Testis (tissue), 3 donors: ENCODE results near the gene SLN. TPM values are rescaled to one million over a fixed set of nuclear protein-coding genes. Genes with fewer than 3 reads are reported as not detected.
A peak's percentile ranks its signal among the peaks of the same experiment; 100 is the strongest.

Experiments
- DNase-seq: peaks from one replicate; pipeline ENCODE4 v3.0.0-alpha.2; 2019
- H3K27ac ChIP-seq, 2 donors: fragments of 200-600 bp; sonication (generic); one replicate each; pipeline ENCODE4 v1.5.1; 2019
- H3K27me3 ChIP-seq: fragments of 200-600 bp; sonication (generic); one replicate; pipeline ENCODE4 v1.5.1; 2019
- H3K36me3 ChIP-seq: fragments of 200-600 bp; sonication (generic); one replicate; pipeline ENCODE4 v1.5.1; 2017; ENCODE audit warnings: low read depth; ENCODE audit errors: missing control alignments
- H3K4me1 ChIP-seq: fragments of 200-600 bp; sonication (generic); one replicate; pipeline ENCODE4 v1.5.1; 2019
- H3K4me3 ChIP-seq, 2 donors: fragments of 200-600 bp; sonication (generic); one replicate each; pipeline ENCODE4 v1.5.1; 2017 to 2019
- H3K9me3 ChIP-seq: fragments of 200-600 bp; sonication (generic); one replicate; pipeline ENCODE4 v1.5.1; 2017
- CTCF ChIP-seq, 3 experiments: fragments of 450-650 bp in 2 of 3; fragments of 200-600 bp in 1 of 3; sonication (generic) in 1 of 3; IDR thresholded peaks; one replicate each; pipeline ENCODE4 v1.5.1; 2016 to 2019; ENCODE audit warnings: antibody characterized with exemption in 3 of 3, mild to moderate bottlenecking in 2 of 3, moderate library complexity in 1 of 3
- POLR2A ChIP-seq: fragments of 450-650 bp; IDR thresholded peaks from one replicate; pipeline ENCODE4 v1.6.1; 2017; ENCODE audit warnings: antibody characterized with exemption, mild to moderate bottlenecking, moderate library complexity
- WGBS, 2 donors: methylation state at CpG; one replicate each; pipeline ENCODE4 v1.1.5; 2018; 5-methylcytosine and 5-hydroxymethylcytosine counted together
- intact Hi-C: fragments of 100-400 bp; cut with DNase I; formaldehyde crosslinking; loops from one replicate; pipeline ENCODE4 v1.15.1; 2023; ENCODE audit warnings: low total_unique reads
- polyA plus RNA-seq: library from polyadenylated mRNA; stranded (reverse); fragments of 350-450 nt; fragmentation: Illumina TruSeq; extraction: RNeasy Lipid Tissue Mini Kit (QIAGEN cat#74804); gene quantifications from one replicate; pipeline ENCODE4 v1.2.3, GENCODE V29; 2014; ENCODE audit warnings: low read depth, low replicate concordance; ENCODE audit not compliant: insufficient read depth
- total RNA-seq, 2 donors: library from RNA; depleted of rRNA; stranded (reverse); fragments of >200 nt; gene quantifications; one replicate each; pipeline ENCODE4 v1.2.3, GENCODE V29; 2016

Gene SLN
- total and polyA plus RNA-seq, 3 donors from 2014 or later, result 31.6 TPM; not detected in 2

GRCh38 chr11:107743191-107743590, 31.3 kb upstream of the SLN start:
- WGBS, 2 donors, result 24 to 32% methylated on average over 3 of the region's 3 CpGs
- no peak overlapping the region for H3K4me3 ChIP-seq
- H3K4me1 ChIP-seq, result no peaks in the 10 kb centered on the region
- intact Hi-C loops, result no loop called here
- H3K27ac ChIP-seq, result no peak overlapping the region
- DNase-seq, result no peak
- no peaks in the 10 kb centered on the region for H3K36me3 ChIP-seq
- TF ChIP-seq CTCF (IDR thresholded peaks at IDR 0.05) (no peak), POLR2A (no peak)
- no peaks in the 10 kb centered on the region for H3K27me3 ChIP-seq
- H3K9me3 ChIP-seq, result no peaks in the 10 kb centered on the region

- Histone ChIP-seq H3K36me3 (no peaks in the 10 kb centered on the region), H3K27me3 (no peaks in the 10 kb centered on the region), H3K9me3 (no peaks in the 10 kb centered on the region), H3K4me1 (no peaks in the 10 kb centered on the region), H3K27ac (no peak overlapping the region), H3K4me3 (no peak overlapping the region)
- intact Hi-C loops, result no loop called here
- TF ChIP-seq CTCF (IDR thresholded peaks at IDR 0.05), result peak in 1 of 3 experiments; percentile 8
- TF ChIP-seq POLR2A, result no peak
- no peak for DNase-seq
- 56 to 57% methylated on average over 6 to 7 of the region's 7 CpGs for WGBS, 2 donors
Measured at GRCh38 chr11:107741044-107741823, 29.4 kb upstream of the SLN start.

- Histone ChIP-seq H3K27me3 (no peaks in the 10 kb centered on the region), H3K4me3 (no peak overlapping the region), H3K4me1 (no peaks in the 10 kb centered on the region), H3K9me3 (no peaks in the 10 kb centered on the region), H3K36me3 (no peaks in the 10 kb centered on the region), H3K27ac (no peak overlapping the region)
- intact Hi-C loops, result no loop called here
- WGBS, 2 donors, result 91 to 95% methylated on average over 4 of the region's 4 CpGs
- DNase-seq, result no peak
- TF ChIP-seq POLR2A, result no peak
- TF ChIP-seq CTCF (IDR thresholded peaks at IDR 0.05), result no peak
Measured at GRCh38 chr11:107740271-107740670, 28.4 kb upstream of the SLN start.

- TF ChIP-seq POLR2A (no peak), CTCF (IDR thresholded peaks at IDR 0.05) (no peak)
- H3K9me3 ChIP-seq, result no peaks in the 10 kb centered on the region
- no peaks in the 10 kb centered on the region for H3K4me1 ChIP-seq
- intact Hi-C loops, result no loop called here
- no peak overlapping the region for H3K27ac ChIP-seq
- WGBS, 2 donors, result 41 to 52% methylated on average over 1 of the region's 1 CpG
- no peak for DNase-seq
- no peaks in the 10 kb centered on the region for H3K36me3 ChIP-seq
- H3K27me3 ChIP-seq, result no peaks in the 10 kb centered on the region
- no peak overlapping the region for H3K4me3 ChIP-seq
Measured at GRCh38 chr11:107736546-107736945, 24.7 kb upstream of the SLN start.

GRCh38 chr11:107733518-107733917, 21.7 kb upstream of the SLN start:
- DNase-seq, result no peak
- intact Hi-C loops, result no loop called here
- 72 to 74% methylated on average over 3 of the region's 3 CpGs for WGBS, 2 donors

More at GRCh38 chr11:107733518-107733917, 21.7 kb upstream of the SLN start:
- Histone ChIP-seq H3K4me3 (no peak overlapping the region), H3K36me3 (no peaks in the 10 kb centered on the region), H3K4me1 (no peaks in the 10 kb centered on the region), H3K9me3 (no peaks in the 10 kb centered on the region), H3K27me3 (no peaks in the 10 kb centered on the region), H3K27ac (no peak overlapping the region)
- TF ChIP-seq CTCF (IDR thresholded peaks at IDR 0.05), result no peak
- TF ChIP-seq POLR2A, result no peak
